Activated T-helper 1 cell treated with anti-CD3 and anti-CD28 coated beads, Interleukin-12 subunit alpha, Interleukin-12 subunit beta, Interleukin-2, Interleukin-4 antibody, amounts not matched to agents 30 ng/mL and 10 ng/mL and 1 ng/mL, durations not matched to agents 14 hours and 24 hours and 36 hours (primary cell): ENCODE results near the gene IL20. TPM values are rescaled to one million over a fixed set of nuclear protein-coding genes. Genes with fewer than 3 reads are reported as not detected.

Source experiments
- DNase-seq: peaks from one replicate; pipeline ENCODE4 v3.0.0; 2021; ENCODE audit warnings: low spot score
- H3K27ac Mint-ChIP-seq: one replicate; pipeline ENCODE4 v1.8.0; 2021; ENCODE audit warnings: mild to moderate bottlenecking, mixed read lengths
- H3K27me3 Mint-ChIP-seq: one replicate; pipeline ENCODE4 v1.8.0; 2022; ENCODE audit warnings: mild to moderate bottlenecking, moderate library complexity, mixed read lengths; ENCODE audit not compliant: insufficient read depth
- H3K36me3 Mint-ChIP-seq: one replicate; pipeline ENCODE4 v1.8.0; 2021; ENCODE audit warnings: low read depth, mixed read lengths
- H3K4me1 Mint-ChIP-seq: one replicate; pipeline ENCODE4 v1.8.0; 2021; ENCODE audit warnings: low read depth, mixed read lengths
- H3K4me3 Mint-ChIP-seq: one replicate; pipeline ENCODE4 v1.8.0; 2021; ENCODE audit warnings: mild to moderate bottlenecking, moderate library complexity, mixed read lengths
- H3K9me3 Mint-ChIP-seq: one replicate; pipeline ENCODE4 v1.8.0; 2021; ENCODE audit warnings: mixed read lengths
- intact Hi-C: fragments of 100-400 bp; cut with micrococcal nuclease; formaldehyde crosslinking; loops from one replicate; pipeline ENCODE4 v1.15.1; 2024
- total RNA-seq: library from RNA; stranded (reverse); gene quantifications from 2 replicates; pipeline ENCODE4 v1.2.3, GENCODE V29; 2022

The IL20 gene
- total RNA-seq, 1 donor from 2014 or later, result not detected

- H3K4me1 Mint-ChIP-seq, result peaks cover 64% of the 10 kb centered on the region
- H3K27me3 Mint-ChIP-seq, result peaks cover 3% of the 10 kb centered on the region
- H3K9me3 Mint-ChIP-seq, result no peaks in the 10 kb centered on the region
- no peak overlapping the region for H3K4me3 Mint-ChIP-seq
- intact Hi-C loops, result loop anchor here (5.0 kb wide), 1 partner anchor 583 kb away; the partner anchor contains the start of gene CR1
- peak overlapping the region; percentile 25 for H3K27ac Mint-ChIP-seq
- peaks cover 60% of the 10 kb centered on the region for H3K36me3 Mint-ChIP-seq
- no peak for DNase-seq
Observed at GRCh38 chr1:206913766-206914537, 48.5 kb downstream of the IL20 start.

GRCh38 chr1:206915030-206915735 is 49.8 kb downstream of the IL20 start:
- Mint-ChIP-seq H3K36me3 (peaks cover 63% of the 10 kb centered on the region), H3K4me3 (no peak overlapping the region), H3K27me3 (peaks cover 3% of the 10 kb centered on the region), H3K27ac (no peak overlapping the region), H3K4me1 (peaks cover 62% of the 10 kb centered on the region), H3K9me3 (no peaks in the 10 kb centered on the region)
- DNase-seq, result no peak
- intact Hi-C loops, result no loop called here

DNA sequence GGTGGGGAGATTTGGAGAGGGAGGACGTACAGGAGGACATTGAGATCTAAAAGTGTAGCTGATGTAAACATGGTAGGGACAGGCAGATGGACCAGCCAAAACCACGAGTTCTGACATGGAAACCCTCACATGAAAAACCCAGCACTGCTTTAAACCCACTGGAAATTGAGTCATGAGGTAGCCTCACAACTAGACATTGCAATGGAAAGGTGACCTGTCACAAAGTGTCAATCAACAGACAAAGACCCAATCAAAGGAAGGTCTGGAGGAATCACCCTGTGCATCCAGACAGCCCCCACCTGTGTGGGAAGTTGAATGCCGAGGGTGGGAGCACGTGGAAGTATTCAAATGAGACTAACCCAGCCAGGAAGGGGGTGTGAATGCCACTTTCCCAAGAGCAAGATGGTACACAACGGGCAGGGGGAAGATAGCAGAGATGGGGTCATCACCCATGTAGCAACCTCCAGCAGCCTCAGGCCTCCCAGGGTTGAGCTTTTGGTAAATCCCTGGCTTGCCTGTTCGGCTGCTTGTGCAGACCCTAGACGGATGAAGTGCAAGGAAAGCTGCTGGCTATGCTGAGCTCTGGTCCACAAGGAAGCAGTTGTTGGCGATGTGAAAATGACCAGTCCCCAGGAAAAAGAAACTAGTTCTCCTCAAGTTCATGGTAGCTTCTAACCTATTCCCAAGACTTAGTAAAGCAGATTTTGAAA is 50.7 kb downstream of the IL20 start:
- DNase-seq, result no peak
- intact Hi-C loops, result no loop called here
- Mint-ChIP-seq H3K27me3 (no peaks in the 10 kb centered on the region), H3K4me3 (no peak overlapping the region), H3K4me1 (peaks cover 55% of the 10 kb centered on the region), H3K9me3 (no peaks in the 10 kb centered on the region), H3K36me3 (peaks cover 64% of the 10 kb centered on the region), H3K27ac (no peak overlapping the region)

DNA sequence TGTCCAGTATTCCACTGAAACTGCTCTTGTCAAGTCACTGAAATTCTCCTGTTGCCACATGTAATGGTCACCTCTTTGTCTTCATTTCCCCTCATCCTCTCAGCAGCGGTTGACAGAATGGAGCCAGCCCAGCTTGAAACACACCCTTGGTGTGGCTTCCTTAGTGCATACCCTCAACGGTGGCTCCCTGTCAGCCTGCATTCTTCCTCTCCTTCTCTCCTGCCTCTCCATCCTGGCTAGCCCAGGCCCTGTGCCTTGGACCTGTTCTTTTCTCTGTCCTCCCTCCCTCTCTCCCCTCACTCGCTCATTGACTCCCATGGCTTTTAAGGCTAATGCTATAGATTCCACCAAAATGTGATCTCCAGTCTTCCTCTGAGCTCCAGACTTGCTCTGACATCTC is 52.7 kb downstream of the IL20 start:
- Mint-ChIP-seq H3K9me3 (no peaks in the 10 kb centered on the region), H3K4me3 (peak overlapping the region; percentile 2), H3K4me1 (peaks cover 41% of the 10 kb centered on the region), H3K36me3 (peaks cover 53% of the 10 kb centered on the region), H3K27me3 (no peaks in the 10 kb centered on the region), H3K27ac (no peak overlapping the region)
- no peak for DNase-seq
- intact Hi-C loops, result no loop called here

Other genes starting within 250 kb of the IL20 start
- gene DYRK3, start 230.1 kb upstream of the IL20 start, total RNA-seq, result 22.1 and 23.3 TPM in 2 replicates
- gene MAPKAPK2, start 180.7 kb upstream of the IL20 start, total RNA-seq, result 117 and 120 TPM in 2 replicates
- gene IL19, start 94.8 kb upstream of the IL20 start, total RNA-seq, result not detected in 2 replicates
- 4.4 and 5.0 TPM in 2 replicates for gene IL10, start 93.1 kb upstream of the IL20 start, total RNA-seq
- gene IL24, start 31.8 kb downstream of the IL20 start, total RNA-seq, result 4.4 and 6.8 TPM in 2 replicates
- gene FCMR, start 56.3 kb downstream of the IL20 start, total RNA-seq, result 24.5 and 27.9 TPM in 2 replicates
- gene PIGR, start 80.8 kb downstream of the IL20 start, total RNA-seq, result 0.07 TPM in 1 of 2 replicates, not detected in the other
- gene FCAMR, start 104.8 kb downstream of the IL20 start, total RNA-seq, result not detected in 2 replicates
- gene C1orf116, start 167.1 kb downstream of the IL20 start, total RNA-seq, result not detected in 2 replicates
- 8.4 and 8.7 TPM in 2 replicates for gene YOD1, start 185.6 kb downstream of the IL20 start, total RNA-seq
- gene PFKFB2, start 187.7 kb downstream of the IL20 start, total RNA-seq, result 2.9 and 4.4 TPM in 2 replicates
- 2.3 TPM in 2 replicates for gene C4BPB, start 223.2 kb downstream of the IL20 start, total RNA-seq
- gene C4BPA, start 238.6 kb downstream of the IL20 start, total RNA-seq, result not detected in 2 replicates